PC-9 (cell line): ENCODE data around the gene ITIH4. TPM values are rescaled to one million over a fixed set of nuclear protein-coding genes. Genes with fewer than 3 reads are reported as not detected.

ENCODE experiments used
- BruUV-seq: library from RNA; stranded (reverse); fragments of 400-500 nt; replicated peaks from 2 replicates; lab custom pipeline; 2021; lab: Mats Ljungman, UMichigan
- CTCF ChIA-PET: fragments of 300-600 bp; sonication (Branson Sonifier 250); formaldehyde crosslinking; loops from one replicate; lab custom pipeline; 2022; ENCODE audit warnings: antibody characterized with exemption; lab: Charles Lee
- POLR2A ChIA-PET: fragments of 300-600 bp; sonication (Branson Sonifier 250); formaldehyde crosslinking; loops from one replicate; lab custom pipeline; 2022; ENCODE audit warnings: antibody characterized with exemption; ENCODE audit not compliant: unreplicated experiment; lab: Charles Lee
- DNase-seq, 2 experiments: peaks; one replicate each; pipeline versions ENCODE4 v3.0.0 to v3.0.0-alpha.2; 2015 to 2022; ENCODE audit warnings: mixed read lengths in 1 of 2
- H2AFZ ChIP-seq: fragments of 200-600 bp; sonication (generic); 2 replicates; pipeline ENCODE4 v1.8.1; 2017; ENCODE audit warnings: antibody characterized with exemption
- H3F3A ChIP-seq: fragments of 200-600 bp; sonication (generic); 2 replicates; pipeline ENCODE4 v1.8.1; 2017; ENCODE audit warnings: antibody characterized with exemption, mild to moderate bottlenecking, low read depth; ENCODE audit not compliant: insufficient read depth
- H3K27ac ChIP-seq: fragments of 200-600 bp; sonication (generic); 2 replicates; pipeline ENCODE4 v1.6.1; 2016; ENCODE audit warnings: mixed run types
- H3K27me3 ChIP-seq: fragments of 200-600 bp; sonication (generic); 2 replicates; pipeline ENCODE4 v1.6.1; 2016; ENCODE audit warnings: low read depth, mixed run types; ENCODE audit not compliant: insufficient read depth
- H3K36me3 ChIP-seq: fragments of 200-600 bp; sonication (generic); 2 replicates; pipeline ENCODE4 v1.6.1; 2016; ENCODE audit warnings: low read depth, mixed run types
- H3K4me1 ChIP-seq: fragments of 200-600 bp; sonication (generic); replicated peaks from 2 replicates; pipeline ENCODE4 v1.6.1; 2016; ENCODE audit warnings: mixed run types; ENCODE audit not compliant: insufficient read depth
- H3K4me2 ChIP-seq: fragments of 200-600 bp; sonication (generic); 2 replicates; pipeline ENCODE4 v1.6.1; 2017; ENCODE audit warnings: mixed run types
- H3K4me3 ChIP-seq: fragments of 200-600 bp; sonication (generic); 2 replicates; pipeline ENCODE4 v1.6.1; 2016; ENCODE audit warnings: mixed run types
- H3K79me2 ChIP-seq: fragments of 200-600 bp; sonication (generic); 2 replicates; pipeline ENCODE4 v1.6.1; 2017; ENCODE audit warnings: low read depth, mixed run types
- H3K9me2 ChIP-seq: fragments of 200-600 bp; sonication (generic); 2 replicates; pipeline ENCODE4 v1.8.1; 2017; ENCODE audit warnings: mild to moderate bottlenecking; ENCODE audit not compliant: insufficient read depth
- H3K9me3 ChIP-seq: fragments of 200-600 bp; sonication (generic); 2 replicates; pipeline ENCODE4 v1.8.1; 2016; ENCODE audit warnings: low read depth; ENCODE audit not compliant: insufficient read depth
- H4K20me1 ChIP-seq: fragments of 200-600 bp; sonication (generic); 2 replicates; pipeline ENCODE4 v1.8.1; 2017; ENCODE audit not compliant: insufficient read depth
- EZH2 ChIP-seq: fragments of 200-600 bp; sonication (generic); IDR thresholded peaks from 2 replicates; pipeline ENCODE4 v1.8.0; 2017; ENCODE audit warnings: antibody characterized with exemption, low read depth
- intact Hi-C: fragments of 100-400 bp; cut with micrococcal nuclease; formaldehyde crosslinking; loops from one replicate; pipeline ENCODE4 v1.10.0; 2022; ENCODE audit not compliant: unreplicated experiment
- total RNA-seq: library from RNA; stranded (reverse); gene quantifications from 2 replicates; pipeline ENCODE4 v1.2.3, GENCODE V29; 2021
- TF ChIP-seq, protein P1 (sequence below): fragments of 200-600 bp; sonication (generic); conservative IDR thresholded peaks from 2 replicates; pipeline ENCODE4 v1.6.1; 2017; ENCODE audit warnings: mixed run types, antibody characterized with exemption, mild to moderate bottlenecking, moderate library complexity

The ITIH4 gene
- total RNA-seq, 1 experiment from 2014 or later = 2.5 TPM

DNA sequence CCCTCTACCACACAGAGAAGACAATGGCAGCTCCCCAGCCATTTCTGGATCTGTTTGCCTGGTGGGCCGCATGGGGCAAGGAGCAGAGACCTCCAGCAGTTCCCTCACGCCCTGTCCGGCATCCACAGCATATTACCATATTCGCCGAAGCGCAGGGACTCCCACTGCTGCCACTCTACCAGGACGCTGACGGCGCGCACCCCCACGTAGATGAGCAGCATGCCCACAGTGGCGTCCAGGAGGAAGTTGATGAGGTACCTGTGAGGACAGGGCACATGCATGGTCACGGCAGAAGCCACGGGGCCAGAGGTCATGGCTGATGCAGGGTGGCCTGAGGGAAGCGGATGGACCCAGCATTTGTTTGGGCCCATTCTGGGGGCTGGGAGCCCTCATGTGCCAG is 19.2 kb upstream of the ITIH4 start:
- TF ChIP-seq, protein P1, sequence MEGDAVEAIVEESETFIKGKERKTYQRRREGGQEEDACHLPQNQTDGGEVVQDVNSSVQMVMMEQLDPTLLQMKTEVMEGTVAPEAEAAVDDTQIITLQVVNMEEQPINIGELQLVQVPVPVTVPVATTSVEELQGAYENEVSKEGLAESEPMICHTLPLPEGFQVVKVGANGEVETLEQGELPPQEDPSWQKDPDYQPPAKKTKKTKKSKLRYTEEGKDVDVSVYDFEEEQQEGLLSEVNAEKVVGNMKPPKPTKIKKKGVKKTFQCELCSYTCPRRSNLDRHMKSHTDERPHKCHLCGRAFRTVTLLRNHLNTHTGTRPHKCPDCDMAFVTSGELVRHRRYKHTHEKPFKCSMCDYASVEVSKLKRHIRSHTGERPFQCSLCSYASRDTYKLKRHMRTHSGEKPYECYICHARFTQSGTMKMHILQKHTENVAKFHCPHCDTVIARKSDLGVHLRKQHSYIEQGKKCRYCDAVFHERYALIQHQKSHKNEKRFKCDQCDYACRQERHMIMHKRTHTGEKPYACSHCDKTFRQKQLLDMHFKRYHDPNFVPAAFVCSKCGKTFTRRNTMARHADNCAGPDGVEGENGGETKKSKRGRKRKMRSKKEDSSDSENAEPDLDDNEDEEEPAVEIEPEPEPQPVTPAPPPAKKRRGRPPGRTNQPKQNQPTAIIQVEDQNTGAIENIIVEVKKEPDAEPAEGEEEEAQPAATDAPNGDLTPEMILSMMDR = no peak
- no peak for TF ChIP-seq EZH2
- Histone ChIP-seq H3K9me2 (no peaks in the 10 kb centered on the region), H3K9me3 (no peaks in the 10 kb centered on the region), H3K4me2 (no peak overlapping the region), H3K27ac (no peak overlapping the region), H3K27me3 (no peaks in the 10 kb centered on the region), H3K4me3 (no peak overlapping the region), H3K79me2 (no peaks in the 10 kb centered on the region), H3K36me3 (no peaks in the 10 kb centered on the region), H4K20me1 (0 out of 2 replicates have a peak, but pooled peaks cover 3% of the 10 kb centered on the region), H3F3A (no peaks in the 10 kb centered on the region), H2AFZ (no peak overlapping the region), H3K4me1 (no peaks in the 10 kb centered on the region)
- DNase-seq = no peak
- intact Hi-C loops = no loop called here
- ChIA-PET POLR2A (no interaction called here), CTCF (no interaction called here)
- BruUV-seq = no TSS peak

DNA sequence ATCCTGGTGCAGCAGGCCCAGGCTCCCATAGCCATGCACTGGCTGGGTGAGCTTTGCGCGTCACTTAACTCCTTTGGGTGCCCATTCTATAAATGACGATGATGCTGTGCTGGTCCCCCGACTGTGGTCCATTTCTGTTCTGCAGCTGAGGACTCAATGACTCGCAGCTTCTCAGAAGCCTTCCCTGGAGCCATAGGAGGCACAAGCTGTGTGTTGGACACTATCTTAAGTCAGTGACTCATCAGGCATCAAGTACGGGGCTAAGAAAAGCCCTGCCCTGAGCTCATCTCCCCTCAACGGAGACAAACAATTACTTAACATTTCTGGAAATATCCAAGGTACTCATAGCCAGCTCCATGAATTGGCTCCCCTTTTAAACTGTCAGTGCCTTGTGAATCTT is 18.1 kb upstream of the ITIH4 start:
- Histone ChIP-seq H3K36me3 (no peaks in the 10 kb centered on the region), H2AFZ (no peak overlapping the region), H4K20me1 (0 out of 2 replicates have a peak, but pooled peaks cover 3% of the 10 kb centered on the region), H3K9me2 (no peaks in the 10 kb centered on the region), H3K9me3 (no peaks in the 10 kb centered on the region), H3K27ac (no peak overlapping the region), H3K4me1 (no peaks in the 10 kb centered on the region), H3F3A (no peaks in the 10 kb centered on the region), H3K27me3 (no peaks in the 10 kb centered on the region), H3K4me2 (no peak overlapping the region), H3K79me2 (no peaks in the 10 kb centered on the region), H3K4me3 (no peak overlapping the region)
- BruUV-seq = no TSS peak
- TF ChIP-seq EZH2 = no peak
- TF ChIP-seq, protein P1 = no peak
- ChIA-PET POLR2A (no interaction called here), CTCF (no interaction called here)
- DNase-seq = no peak
- intact Hi-C loops = no loop called here

DNA sequence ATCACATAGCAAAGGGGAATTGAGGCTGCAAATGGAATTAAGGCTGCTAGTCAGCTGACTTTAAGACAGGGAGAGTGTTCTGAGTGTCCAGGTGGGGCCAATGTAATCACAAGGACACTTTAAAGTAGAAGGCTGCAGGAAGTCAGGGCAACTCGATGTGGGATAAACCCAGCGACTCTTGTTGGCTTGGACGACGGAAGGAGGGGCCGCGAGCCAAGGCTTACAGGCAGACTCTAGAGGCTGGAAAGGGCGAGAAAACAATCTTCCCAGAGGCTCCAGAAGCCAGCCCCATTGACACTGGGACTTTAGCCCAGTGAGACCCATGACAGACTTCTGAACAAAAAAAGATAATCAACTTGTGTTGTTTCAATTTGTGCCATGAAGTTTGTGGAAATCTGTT is 17.3 kb upstream of the ITIH4 start:
- H3K27me3 ChIP-seq = no peaks in the 10 kb centered on the region
- H3K79me2 ChIP-seq = no peaks in the 10 kb centered on the region
- POLR2A ChIA-PET = no interaction called here
- intact Hi-C loops = no loop called here
- no TSS peak for BruUV-seq
- TF ChIP-seq EZH2 = no peak
- TF ChIP-seq, protein P1 = no peak
- no peak overlapping the region for H3K4me2 ChIP-seq
- H4K20me1 ChIP-seq = 0 out of 2 replicates have a peak, but pooled peaks cover 3% of the 10 kb centered on the region
- H2AFZ ChIP-seq = no peak overlapping the region
- DNase-seq = no peak
- no peak overlapping the region for H3K4me3 ChIP-seq
- H3K9me3 ChIP-seq = no peaks in the 10 kb centered on the region
- no peaks in the 10 kb centered on the region for H3K4me1 ChIP-seq
- H3K27ac ChIP-seq = no peak overlapping the region
- H3K36me3 ChIP-seq = no peaks in the 10 kb centered on the region
- no peaks in the 10 kb centered on the region for H3F3A ChIP-seq
- H3K9me2 ChIP-seq = no peaks in the 10 kb centered on the region
- CTCF ChIA-PET = no interaction called here
